ENCODE measurements around the gene MYG1.
"Not testable (repeated sequence)": the region's sequence is repeated elsewhere in the genome, so short reads cannot be mapped to it uniquely, and the experiment has no call there.

MYG1 gene

GRCh38 chr12:53328043-53328435, 28.5 kb downstream of the MYG1 start:
- no peak for DNase-seq

GRCh38 chr12:53330671-53331070, 31.2 kb downstream of the MYG1 start:
- no peak for DNase-seq

GRCh38 chr12:53332339-53332738, 32.8 kb downstream of the MYG1 start:
- DNase-seq = not testable (repeated sequence)

GRCh38 chr12:53332744-53333143, 33.2 kb downstream of the MYG1 start:
- DNase-seq = no peak

- no peak for DNase-seq
Observed at GRCh38 chr12:53333289-53333688, 33.8 kb downstream of the MYG1 start.

GRCh38 chr12:53333845-53334244, 34.4 kb downstream of the MYG1 start:
- no peak for DNase-seq

- DNase-seq = no peak
Observed at GRCh38 chr12:53334822-53335221, 35.3 kb downstream of the MYG1 start.

GRCh38 chr12:53336181-53336681, 36.7 kb downstream of the MYG1 start, which contains the start of gene SP7:
TSS of gene SP7 (minus strand) at chr12:53336354. CDS start at chr12:53335646, 708 bp downstream.
- peak in 1 of 2 donors; percentile 8 for DNase-seq

- DNase-seq = no peak
Observed at GRCh38 chr12:53338017-53338416, 38.5 kb downstream of the MYG1 start.

GRCh38 chr12:53338916-53339315, 39.4 kb downstream of the MYG1 start:
- DNase-seq = no peak

- DNase-seq = no peak
Observed at GRCh38 chr12:53340398-53340797, 40.9 kb downstream of the MYG1 start.

GRCh38 chr12:53343449-53343848, 44.0 kb downstream of the MYG1 start:
- DNase-seq = no peak

GRCh38 chr12:53343969-53344368, 44.5 kb downstream of the MYG1 start:
- no peak for DNase-seq

GRCh38 chr12:53344487-53344823, 45.0 kb downstream of the MYG1 start:
- no peak for DNase-seq

GRCh38 chr12:53344824-53345485, 45.5 kb downstream of the MYG1 start:
- DNase-seq = peak; percentile 74 to 79

- no peak for DNase-seq
Observed at GRCh38 chr12:53345486-53346188, 46.1 kb downstream of the MYG1 start.

- no peak for DNase-seq
Observed at GRCh38 chr12:53346491-53346890, 47.0 kb downstream of the MYG1 start.

- DNase-seq = no peak
Observed at GRCh38 chr12:53347905-53348304, 48.4 kb downstream of the MYG1 start.

GRCh38 chr12:53352331-53353256, 53.1 kb downstream of the MYG1 start:
- peak; percentile 85 to 90 for DNase-seq

GRCh38 chr12:53353257-53353655, 53.8 kb downstream of the MYG1 start:
- no peak for DNase-seq

- no peak for DNase-seq
Observed at GRCh38 chr12:53355121-53355520, 55.6 kb downstream of the MYG1 start.

Measured in CD4-positive, alpha-beta T cell treated with Interferon alpha-2 for 1 hour (primary cell).